EL (cell line): ENCODE data around the gene MRPS17.
"Not testable (repeated sequence)": the region's sequence is repeated elsewhere in the genome, so short reads cannot be mapped to it uniquely, and the experiment has no call there.

Source experiments
- DNase-seq: peaks from one replicate; pipeline ENCODE4 v3.0.0-alpha.2; 2016

The MRPS17 gene

DNA sequence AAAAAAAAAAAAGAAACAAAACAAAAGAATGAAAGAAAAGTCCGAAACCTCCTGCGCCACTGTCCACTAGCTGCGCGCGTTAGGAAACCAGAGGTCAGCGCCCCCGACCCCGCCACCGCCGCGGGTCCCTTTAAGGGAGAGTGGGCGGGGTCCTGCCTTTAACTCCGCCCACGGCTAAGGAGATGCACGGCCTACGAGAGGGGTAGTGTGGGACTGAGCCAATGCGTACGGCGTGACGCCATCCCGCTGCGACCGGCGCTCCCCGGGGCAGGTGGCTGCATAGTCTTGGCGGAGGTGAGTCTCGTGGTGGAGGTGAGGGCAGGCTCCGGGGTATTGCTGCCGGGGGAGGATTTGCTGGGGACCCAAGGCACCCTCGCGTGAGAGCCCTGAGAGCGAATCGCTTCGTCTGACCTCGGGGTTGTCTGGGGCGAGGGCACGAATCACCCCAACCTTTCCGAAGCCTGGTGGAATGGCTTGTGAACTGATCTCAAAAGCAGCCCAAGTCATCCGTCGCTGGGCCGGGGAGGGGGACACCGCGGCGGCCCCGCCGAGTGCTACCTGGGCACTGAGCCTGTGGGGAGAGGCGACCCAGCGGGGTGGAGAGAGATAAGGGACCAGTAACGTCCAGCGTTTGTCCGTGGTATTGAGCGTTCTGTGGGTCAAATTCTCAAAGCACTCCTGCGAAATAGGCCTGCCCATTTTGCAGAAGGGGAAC lies at the start of gene MRPS17:
TSS of gene MRPS17 (plus strand) at position 241 of the 715 bp plus-strand sequence. CDS start 1,319 bp downstream, outside the sequence.
- peak; percentile 84 for DNase-seq

- no peak for DNase-seq
Measured at GRCh38 chr7:55903985-55904759, 47.5 kb upstream of the MRPS17 start.

- no peak for DNase-seq
Measured at GRCh38 chr7:55912748-55913158, 38.9 kb upstream of the MRPS17 start.

DNA sequence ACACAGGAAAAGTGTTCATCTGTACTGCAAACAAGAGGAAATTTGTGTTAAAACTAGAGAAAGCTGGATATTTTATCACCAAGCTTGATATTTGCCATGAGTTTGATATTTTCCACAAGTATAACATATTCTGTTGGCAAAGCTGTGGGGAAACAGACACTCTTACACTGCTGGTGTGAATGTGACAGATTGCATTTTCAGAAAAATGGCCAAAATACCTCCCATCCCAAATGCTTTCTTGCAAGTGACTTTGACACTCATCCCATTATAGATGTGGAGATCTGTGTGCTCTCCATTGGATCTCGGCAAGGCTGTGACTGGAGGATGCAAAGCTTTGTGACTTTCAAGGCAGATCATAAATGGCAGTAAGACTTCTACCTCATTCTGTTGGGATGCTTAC lies 33.9 kb upstream of the MRPS17 start:
- no peak for DNase-seq

DNA sequence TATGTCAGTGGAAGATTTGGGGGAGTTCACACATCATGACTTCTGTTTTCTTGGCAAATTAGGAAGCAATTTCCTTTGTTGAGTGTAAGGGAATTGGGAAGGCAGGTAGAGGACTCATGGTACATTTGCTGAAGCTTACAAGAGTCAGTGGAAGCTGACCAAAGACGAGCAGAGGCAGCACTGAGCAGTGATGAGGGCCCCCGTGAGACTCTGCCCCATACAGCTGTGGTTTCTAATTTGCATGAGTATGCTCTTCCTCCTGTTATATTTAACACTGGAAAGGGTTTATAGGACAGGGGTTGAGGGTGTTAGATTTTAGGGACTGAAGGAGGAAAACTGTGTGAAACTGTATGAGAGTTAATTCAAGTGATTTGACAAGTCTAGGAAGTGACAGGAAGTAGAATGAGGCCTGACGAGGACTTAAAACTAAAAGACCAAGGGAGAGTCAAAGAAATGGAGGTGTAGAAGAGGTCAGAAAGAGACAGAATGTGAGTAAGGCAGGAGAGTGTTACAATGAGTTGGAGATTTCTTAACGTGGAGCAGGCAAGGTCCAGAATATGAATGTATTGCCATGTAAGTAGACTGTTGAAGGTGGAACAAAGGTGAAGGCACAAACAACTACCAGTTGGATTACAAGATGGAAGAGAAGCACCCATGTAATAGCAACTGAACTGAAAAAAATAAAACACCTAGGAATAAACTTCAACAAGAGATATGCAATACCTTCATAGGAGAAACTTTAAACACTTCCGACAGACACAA lies 23.5 kb upstream of the MRPS17 start:
- no peak for DNase-seq

GRCh38 chr7:55931421-55932151 lies 20.1 kb upstream of the MRPS17 start:
- DNase-seq = no peak

- no peak for DNase-seq
Measured at GRCh38 chr7:55939514-55940123, 12.1 kb upstream of the MRPS17 start.

DNA sequence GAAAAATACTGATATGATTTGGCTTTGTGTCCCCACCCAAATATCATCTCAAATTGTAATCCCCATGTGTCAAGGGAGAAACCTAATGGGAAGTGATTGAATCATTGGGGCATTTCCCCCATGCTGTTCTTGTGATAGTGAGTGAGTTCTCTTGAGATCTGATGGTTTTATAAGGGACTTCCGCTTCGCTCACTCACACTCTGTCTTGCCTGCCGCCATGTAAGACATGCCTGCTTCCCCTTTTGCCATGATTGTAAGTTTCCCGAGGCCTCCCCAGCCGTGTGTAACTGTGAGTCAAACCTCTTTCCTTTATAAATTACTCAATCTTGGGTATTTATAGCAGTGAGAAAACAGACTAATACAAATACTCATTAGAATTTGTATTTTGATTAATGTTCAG lies 5.1 kb upstream of the MRPS17 start:
- no peak for DNase-seq

- not testable (repeated sequence) for DNase-seq
Measured at GRCh38 chr7:55952352-55952671, 635 bp downstream of the MRPS17 start.

DNA sequence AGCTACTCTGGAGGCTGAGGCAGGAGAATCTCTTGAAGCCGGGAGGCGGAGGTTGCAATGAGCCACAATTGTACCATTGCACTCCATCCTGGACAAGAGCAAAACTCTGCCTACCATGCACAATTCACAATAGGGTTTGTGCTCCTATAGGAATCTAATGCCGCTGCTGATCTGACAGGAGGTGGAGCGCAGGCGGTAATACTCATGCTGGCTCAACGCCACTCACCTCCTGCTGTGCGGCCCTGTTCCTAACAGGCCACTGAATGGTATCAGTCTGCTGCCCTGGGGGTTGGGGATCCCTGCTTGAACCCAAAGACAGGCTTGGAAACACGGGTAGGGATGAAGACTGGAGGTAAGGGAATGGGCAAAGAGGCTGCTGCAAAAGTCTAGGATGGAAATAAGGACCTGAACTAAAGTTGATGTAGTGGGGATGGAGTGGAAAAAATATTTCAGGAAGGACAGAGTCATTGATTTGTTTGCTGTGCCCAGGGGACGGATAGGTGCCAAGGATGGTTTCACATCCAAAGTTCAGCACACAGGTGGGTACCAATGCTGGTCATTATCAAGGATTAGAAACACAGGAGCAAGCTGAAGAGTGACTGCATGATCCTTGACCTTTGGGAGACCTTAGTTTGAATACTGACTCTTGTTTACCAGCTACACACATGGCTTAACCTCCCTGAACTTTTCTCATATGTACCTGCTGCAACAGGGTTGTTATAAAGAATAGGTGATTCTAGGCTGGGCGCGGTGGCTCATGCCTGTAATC lies 2.2 kb downstream of the MRPS17 start:
- DNase-seq = no peak

- no peak for DNase-seq
Measured at GRCh38 chr7:55957190-55957589, 5.5 kb downstream of the MRPS17 start.

DNA sequence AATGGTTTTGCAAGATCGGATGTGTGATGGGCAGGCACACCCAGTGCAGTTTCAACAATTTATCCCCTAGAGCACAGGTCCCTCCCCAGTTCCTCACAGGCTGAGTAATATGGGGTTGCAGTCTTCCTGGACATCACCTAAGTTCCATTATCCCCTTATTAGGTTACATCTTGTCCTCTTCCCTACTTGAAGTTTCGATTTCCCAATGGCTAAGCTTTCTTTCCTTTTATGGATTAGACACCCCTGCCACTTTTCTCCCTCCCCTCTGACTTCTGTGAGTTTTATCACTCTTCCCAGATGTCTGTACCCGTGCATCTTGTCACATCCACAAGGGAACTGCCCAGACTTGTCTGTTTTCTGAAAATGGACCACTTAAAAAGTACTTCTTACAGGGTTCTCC lies 10.3 kb downstream of the MRPS17 start:
- DNase-seq = peak; percentile 5

DNA sequence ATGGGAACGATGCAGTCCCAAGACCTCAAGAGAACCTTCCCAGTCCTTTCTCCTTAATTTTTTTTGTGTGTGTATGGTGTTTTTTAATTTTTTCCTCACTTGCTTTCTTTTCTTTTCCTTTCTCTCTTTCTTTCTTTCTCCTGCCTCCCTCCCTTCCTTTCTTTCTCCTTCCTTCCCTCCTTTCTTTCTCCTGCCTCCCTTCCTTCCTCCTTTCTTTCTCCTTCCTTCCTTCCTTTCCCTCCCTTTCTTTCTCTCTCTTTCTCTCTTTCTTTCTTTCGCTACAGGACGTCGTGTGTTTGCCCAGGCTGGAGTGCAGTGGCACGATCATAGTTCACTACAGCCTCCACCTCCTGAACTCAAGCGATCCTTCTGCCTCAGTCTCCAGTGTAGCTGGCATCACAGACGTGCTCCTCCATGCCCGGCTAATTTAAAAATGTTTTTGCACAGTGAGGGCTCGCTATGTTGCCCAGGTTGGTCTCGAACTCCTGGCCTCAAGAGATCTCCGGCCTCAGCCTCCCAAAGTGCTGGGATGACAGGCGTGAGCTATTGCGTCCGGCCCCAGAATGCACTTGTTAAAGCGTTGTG lies 12.0 kb downstream of the MRPS17 start:
- no peak for DNase-seq

DNA sequence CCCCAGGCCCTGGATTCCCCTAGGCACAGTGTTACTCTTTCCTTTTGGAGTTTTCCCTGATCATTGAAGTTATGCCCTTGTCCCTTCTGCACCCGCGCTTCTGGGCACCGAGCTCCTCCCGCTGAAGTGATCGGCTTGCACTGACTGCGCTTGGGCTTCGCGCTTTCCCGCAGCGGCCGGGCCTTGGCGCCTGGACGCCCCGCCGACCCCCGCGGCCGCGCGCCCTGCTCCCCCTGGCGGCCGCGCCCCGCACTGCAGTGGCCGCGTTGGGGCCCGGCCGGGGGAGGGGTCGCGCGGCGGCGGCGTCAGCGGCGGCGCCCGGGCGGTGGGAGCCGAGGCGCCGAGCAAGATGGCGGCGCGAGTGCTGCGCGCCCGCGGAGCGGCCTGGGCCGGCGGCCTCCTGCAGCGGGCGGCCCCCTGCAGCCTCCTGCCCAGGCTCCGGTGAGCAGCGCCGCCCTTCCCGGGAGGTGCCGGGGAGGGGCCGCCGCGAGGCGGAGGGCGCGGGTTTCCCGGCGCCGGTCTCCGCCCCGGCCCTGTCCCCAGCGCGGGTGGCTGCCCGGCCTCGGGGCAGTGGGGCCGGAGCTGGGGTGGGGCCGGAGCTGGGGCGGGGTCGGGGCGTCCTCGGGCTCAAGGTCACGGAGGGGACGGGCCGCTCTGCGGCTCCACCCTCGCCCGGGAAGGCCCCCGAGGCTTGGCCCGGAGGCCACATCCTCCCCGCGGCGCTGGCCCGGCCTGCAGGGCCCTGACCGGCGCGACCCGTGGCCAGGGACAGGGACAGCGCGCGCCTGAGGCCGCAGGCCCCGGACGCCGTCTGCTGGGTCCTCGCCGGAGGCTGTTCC lies 12.8 kb downstream of the MRPS17 start, which contains the start of gene NIPSNAP2:
TSS of gene NIPSNAP2 (plus strand) at position 325 of the 839 bp plus-strand sequence. CDS start at position 350, 25 bp downstream.
- peak; percentile 69 for DNase-seq

GRCh38 chr7:55965100-55965470 lies 13.4 kb downstream of the MRPS17 start:
- DNase-seq = no peak

- peak; percentile 58 for DNase-seq
Measured at GRCh38 chr7:55965805-55966421, 14.2 kb downstream of the MRPS17 start.

GRCh38 chr7:55966851-55967250 lies 15.2 kb downstream of the MRPS17 start:
- DNase-seq = no peak

DNA sequence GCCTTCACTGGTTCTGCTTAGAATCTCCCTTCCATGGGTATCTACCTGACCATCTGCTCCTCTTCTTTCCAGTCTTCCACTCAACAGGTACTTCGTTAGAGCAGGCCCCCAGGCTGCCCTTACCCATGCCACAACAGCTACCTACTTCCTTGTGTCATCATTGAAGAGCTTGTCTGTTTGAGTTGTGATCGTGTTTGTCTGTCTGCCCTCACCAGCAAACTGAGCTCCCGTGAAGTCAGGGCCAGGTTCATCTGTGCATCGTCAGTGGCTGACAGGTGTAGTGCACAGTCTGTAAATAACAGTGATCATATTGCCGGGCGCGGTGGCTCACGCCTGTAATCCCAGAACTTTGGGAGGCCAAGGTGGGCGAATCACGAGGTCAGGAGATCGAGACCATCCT lies 17.7 kb downstream of the MRPS17 start:
- no peak for DNase-seq

DNA sequence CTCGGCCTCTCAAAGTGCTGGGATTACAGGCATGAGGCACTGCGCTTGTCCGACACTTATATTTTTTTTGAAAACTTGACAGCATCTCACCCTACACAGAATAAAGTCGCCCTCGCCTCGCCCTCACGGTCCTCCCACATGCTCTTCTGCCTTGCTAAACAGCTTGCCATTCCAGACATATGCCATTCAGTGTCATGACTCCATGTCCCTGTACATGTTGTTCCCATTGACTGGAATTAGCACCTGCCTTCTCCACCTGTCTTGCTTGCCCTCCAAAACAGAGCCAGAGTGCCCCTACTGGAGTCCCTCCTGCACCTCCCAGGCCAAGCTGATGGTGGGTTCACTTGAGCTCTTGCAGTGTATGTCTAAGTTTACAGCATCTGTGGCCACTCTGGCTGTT lies 18.9 kb downstream of the MRPS17 start:
- no peak for DNase-seq

DNA sequence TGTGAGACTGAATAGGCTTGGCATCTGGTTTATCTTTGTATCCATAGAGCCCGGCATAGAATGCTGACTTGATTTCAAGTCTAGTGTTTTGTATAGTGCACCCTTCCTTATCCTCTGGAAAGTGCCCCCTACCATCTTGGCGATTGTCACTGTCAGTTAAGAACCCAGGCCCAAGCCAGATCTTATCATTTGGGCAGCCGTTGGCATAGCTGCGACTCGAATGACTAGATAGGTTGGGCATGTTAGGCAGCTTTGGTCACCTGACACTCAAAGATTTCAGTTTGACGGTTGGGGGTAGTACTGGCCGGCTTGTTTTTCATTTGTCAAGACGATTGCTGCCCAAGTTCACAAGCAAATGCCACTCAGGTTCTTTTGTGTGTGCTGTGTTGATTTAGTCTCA lies 19.3 kb downstream of the MRPS17 start:
- DNase-seq = no peak
